Measurements from ENCODE around the gene GPR12.

Gene GPR12, protein sequence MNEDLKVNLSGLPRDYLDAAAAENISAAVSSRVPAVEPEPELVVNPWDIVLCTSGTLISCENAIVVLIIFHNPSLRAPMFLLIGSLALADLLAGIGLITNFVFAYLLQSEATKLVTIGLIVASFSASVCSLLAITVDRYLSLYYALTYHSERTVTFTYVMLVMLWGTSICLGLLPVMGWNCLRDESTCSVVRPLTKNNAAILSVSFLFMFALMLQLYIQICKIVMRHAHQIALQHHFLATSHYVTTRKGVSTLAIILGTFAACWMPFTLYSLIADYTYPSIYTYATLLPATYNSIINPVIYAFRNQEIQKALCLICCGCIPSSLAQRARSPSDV

DNA sequence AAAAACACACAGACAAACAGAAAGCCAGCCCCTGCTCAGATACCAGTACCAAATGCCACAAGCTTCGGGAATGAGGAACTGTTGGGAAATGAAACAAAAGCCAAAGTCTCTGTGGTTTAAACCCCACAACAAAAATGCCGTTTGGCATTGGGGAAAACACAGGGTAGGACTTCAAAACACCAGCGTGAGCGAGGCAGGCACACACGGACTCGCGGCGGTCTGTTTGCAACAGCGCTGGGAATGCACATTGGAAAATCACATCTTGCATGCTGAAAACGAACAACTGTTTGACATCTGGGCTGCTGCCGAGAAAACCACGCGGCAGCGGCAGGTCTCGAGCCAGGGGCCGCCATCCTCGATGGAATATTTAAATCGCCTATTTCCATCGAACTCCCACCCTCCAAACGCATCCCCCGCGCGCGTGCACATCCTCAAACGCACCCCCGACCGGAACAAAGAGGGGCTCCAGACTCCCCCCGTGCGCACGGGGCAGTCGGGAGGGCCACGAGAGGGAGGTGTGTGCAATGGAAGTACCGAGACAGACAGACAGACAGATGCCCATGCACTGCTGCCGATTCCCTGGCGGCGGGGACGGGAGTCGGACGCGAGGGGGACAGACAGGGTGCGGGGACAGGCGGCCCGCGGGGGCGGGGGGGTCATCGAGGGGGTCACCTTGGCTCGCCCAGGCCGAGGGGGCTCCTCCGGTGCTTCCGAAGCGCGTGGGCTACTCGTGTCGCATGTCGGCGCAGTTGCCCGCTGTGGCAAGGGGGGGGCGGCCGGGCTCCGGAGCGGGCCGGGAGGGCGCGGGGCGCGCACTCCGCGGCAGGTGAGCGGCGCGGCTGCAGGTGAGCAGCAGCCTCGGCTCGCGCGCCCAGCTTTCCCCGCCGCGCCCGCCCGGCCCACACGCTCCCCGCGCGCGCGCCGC is at the start of gene GPR12:
GPR12 (minus strand) TSS at position 880 of the 925 bp plus-strand sequence. CDS start 959 bp downstream, outside the sequence.
- H3K27me3 ChIP-seq = no peaks in the 10 kb centered on the region
- no peak for TF ChIP-seq Cebpa-rat (IDR thresholded peaks at IDR 0.05)

DNA sequence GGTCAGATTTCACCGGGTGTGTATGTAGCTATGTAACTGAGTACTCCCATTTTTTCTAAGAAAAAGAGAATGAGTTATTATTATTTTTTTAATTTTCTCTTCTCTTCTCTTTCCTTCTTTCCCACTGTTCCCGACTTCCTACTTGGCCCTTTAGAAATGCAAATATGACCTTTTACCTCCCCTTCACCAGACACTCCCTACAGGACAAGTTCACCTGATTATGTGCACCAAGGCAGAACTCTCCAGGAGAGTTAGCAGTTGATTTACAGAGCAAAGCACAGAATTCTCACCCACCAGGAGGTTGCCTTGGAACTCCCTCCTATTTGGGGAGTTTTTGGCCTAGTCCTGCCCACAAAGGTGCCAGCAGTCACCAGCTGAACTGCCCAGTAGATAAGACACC is 49.5 kb upstream of the GPR12 start:
- H3K27me3 ChIP-seq = no peaks in the 10 kb centered on the region
- no peak overlapping the region for H3K27ac ChIP-seq
- no peak for TF ChIP-seq Cebpa-rat (IDR thresholded peaks at IDR 0.05)

More for the DNA sequence above, at the start of gene GPR12:
- Histone ChIP-seq H3K9ac (no peak within 1 kb of the TSS), H3K4me1 (peaks cover 13% of the 10 kb centered on the region), H3K4me3 (no peak within 1 kb of the TSS), H4K20me1 (no peaks in the 10 kb centered on the region), H3K36me3 (no peaks in the 10 kb centered on the region), H3K27ac (no peak within 1 kb of the TSS), H3K4me2 (no peak within 1 kb of the TSS), H3K9me3 (0 out of 2 replicates have a peak, but pooled peaks cover 5% of the 10 kb centered on the region)

GRCh38 chr13:26806891-26807290 is 46.3 kb upstream of the GPR12 start:
- no peaks in the 10 kb centered on the region for H3K4me1 ChIP-seq
- no peak for TF ChIP-seq Cebpa-rat (IDR thresholded peaks at IDR 0.05)

More for the DNA sequence above, 49.5 kb upstream of the GPR12 start:
- Histone ChIP-seq H3K36me3 (no peaks in the 10 kb centered on the region), H3K4me2 (no peak overlapping the region), H3K4me3 (no peak overlapping the region), H3K9ac (no peak overlapping the region), H3K4me1 (no peaks in the 10 kb centered on the region), H4K20me1 (no peaks in the 10 kb centered on the region), H3K9me3 (no peaks in the 10 kb centered on the region)

GRCh38 chr13:26787961-26788360 is 27.4 kb upstream of the GPR12 start:
- H3K9me3 ChIP-seq = no peaks in the 10 kb centered on the region
- H3K4me1 ChIP-seq = peaks cover 24% of the 10 kb centered on the region
- TF ChIP-seq Cebpa-rat (IDR thresholded peaks at IDR 0.05) = no peak
- no peaks in the 10 kb centered on the region for H3K27me3 ChIP-seq
- H3K9ac ChIP-seq = no peak overlapping the region
- H3K4me3 ChIP-seq = no peak overlapping the region
- H3K36me3 ChIP-seq = no peaks in the 10 kb centered on the region
- no peaks in the 10 kb centered on the region for H4K20me1 ChIP-seq
- no peak overlapping the region for H3K27ac ChIP-seq
- no peak overlapping the region for H3K4me2 ChIP-seq

More at GRCh38 chr13:26806891-26807290, 46.3 kb upstream of the GPR12 start:
- Histone ChIP-seq H3K9ac (no peak overlapping the region), H4K20me1 (no peaks in the 10 kb centered on the region), H3K4me2 (no peak overlapping the region), H3K36me3 (no peaks in the 10 kb centered on the region), H3K27ac (no peak overlapping the region), H3K27me3 (no peaks in the 10 kb centered on the region), H3K4me3 (no peak overlapping the region), H3K9me3 (no peaks in the 10 kb centered on the region)

DNA sequence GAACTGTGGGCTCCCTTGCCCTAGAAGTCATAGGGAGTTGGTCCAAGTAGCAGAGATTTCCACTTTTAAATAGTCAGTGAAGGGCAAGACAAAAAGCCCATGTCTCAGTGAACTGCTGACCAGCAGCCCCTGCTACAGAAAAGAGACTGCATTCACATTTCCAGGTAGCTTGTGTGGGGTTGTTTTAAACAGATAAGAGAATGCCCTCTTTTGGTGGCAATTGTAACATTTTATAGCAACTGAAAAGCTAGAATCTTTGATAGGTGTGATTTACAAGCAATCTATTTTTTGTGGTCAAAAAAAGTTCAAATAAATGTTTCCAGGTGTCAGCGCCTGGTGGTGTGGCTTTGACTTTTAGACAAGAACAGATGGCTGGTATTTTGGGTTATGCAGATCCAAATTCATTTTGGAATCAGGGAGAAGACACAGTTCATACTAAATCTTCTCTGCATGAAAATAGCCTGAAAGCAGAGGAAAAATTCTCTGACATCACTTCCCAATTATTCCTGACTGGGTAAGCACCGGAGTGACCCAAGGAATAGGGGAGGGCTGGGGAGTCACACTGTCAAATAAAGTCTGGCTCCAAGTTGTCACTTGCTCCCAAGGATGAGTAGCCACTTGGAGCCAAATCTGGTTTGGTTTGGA is 26.2 kb upstream of the GPR12 start:
- no peaks in the 10 kb centered on the region for H4K20me1 ChIP-seq
- peaks cover 24% of the 10 kb centered on the region for H3K4me1 ChIP-seq
- no peaks in the 10 kb centered on the region for H3K9me3 ChIP-seq
- H3K36me3 ChIP-seq = no peaks in the 10 kb centered on the region
- no peaks in the 10 kb centered on the region for H3K27me3 ChIP-seq
- no peak overlapping the region for H3K27ac ChIP-seq
- TF ChIP-seq Cebpa-rat (IDR thresholded peaks at IDR 0.05) = no peak
- H3K4me2 ChIP-seq = peak overlapping the region; percentile 89
- no peak overlapping the region for H3K9ac ChIP-seq
- no peak overlapping the region for H3K4me3 ChIP-seq

DNA sequence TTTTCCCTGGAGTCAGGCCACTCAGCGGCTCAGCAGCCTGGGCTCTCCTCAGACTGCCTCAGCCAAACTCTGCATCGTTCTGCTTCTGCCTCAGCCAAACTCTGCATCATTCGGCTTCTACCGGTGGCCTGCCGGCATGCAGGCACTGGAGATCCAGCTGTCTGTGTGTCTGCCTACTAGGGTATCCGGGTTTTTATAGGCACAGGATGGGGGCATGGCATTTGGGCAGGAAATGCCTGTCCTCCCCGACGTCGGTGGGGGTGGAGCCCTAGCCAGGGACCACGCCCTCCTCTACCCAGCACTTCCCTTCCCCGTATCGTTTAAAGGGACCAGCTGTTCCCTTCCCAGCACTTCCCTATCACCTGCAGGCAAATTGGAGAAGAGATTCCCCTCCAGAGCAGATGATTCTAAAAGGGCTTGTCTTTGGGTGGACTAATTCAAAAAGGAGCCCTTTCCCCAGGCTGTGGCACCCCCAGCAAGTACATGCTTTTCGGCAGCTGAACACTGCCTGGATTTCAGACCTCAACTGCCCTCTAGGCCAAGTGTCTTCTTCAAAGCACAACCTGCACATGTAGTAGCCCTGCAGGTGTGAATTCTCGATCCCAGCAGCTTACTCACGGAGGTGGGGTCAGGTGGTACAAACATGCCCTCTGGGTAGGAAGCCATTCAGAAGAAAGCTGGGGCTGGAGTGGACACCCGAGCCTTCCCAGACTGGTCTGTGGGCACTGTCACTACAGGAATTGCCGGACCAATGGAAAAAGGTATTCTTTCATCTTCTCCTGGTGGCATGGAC is 25.4 kb upstream of the GPR12 start:
- no peaks in the 10 kb centered on the region for H3K9me3 ChIP-seq
- no peak for TF ChIP-seq Cebpa-rat (IDR thresholded peaks at IDR 0.05)
- peak overlapping the region; percentile 60 for H3K4me3 ChIP-seq
- no peaks in the 10 kb centered on the region for H3K27me3 ChIP-seq
- H3K9ac ChIP-seq = peak overlapping the region; percentile 63; the same call in 1 of the 2 replicates
- H3K4me1 ChIP-seq = peaks cover 24% of the 10 kb centered on the region
- no peaks in the 10 kb centered on the region for H3K36me3 ChIP-seq
- no peaks in the 10 kb centered on the region for H4K20me1 ChIP-seq
- peak overlapping the region; percentile 89 for H3K4me2 ChIP-seq
- peak overlapping the region; percentile 61 for H3K27ac ChIP-seq

GRCh38 chr13:26784704-26785639 is 24.4 kb upstream of the GPR12 start:
- no peaks in the 10 kb centered on the region for H3K9me3 ChIP-seq
- peak overlapping the region; percentile 61 for H3K27ac ChIP-seq
- H4K20me1 ChIP-seq = no peaks in the 10 kb centered on the region
- no peak for TF ChIP-seq Cebpa-rat (IDR thresholded peaks at IDR 0.05)
- peak overlapping the region; percentile 63; the same call in 1 of the 2 replicates for H3K9ac ChIP-seq
- no peaks in the 10 kb centered on the region for H3K27me3 ChIP-seq
- peaks cover 24% of the 10 kb centered on the region for H3K4me1 ChIP-seq
- H3K4me3 ChIP-seq = peak overlapping the region; percentile 60
- H3K4me2 ChIP-seq = peak overlapping the region; percentile 89
- H3K36me3 ChIP-seq = no peaks in the 10 kb centered on the region

DNA sequence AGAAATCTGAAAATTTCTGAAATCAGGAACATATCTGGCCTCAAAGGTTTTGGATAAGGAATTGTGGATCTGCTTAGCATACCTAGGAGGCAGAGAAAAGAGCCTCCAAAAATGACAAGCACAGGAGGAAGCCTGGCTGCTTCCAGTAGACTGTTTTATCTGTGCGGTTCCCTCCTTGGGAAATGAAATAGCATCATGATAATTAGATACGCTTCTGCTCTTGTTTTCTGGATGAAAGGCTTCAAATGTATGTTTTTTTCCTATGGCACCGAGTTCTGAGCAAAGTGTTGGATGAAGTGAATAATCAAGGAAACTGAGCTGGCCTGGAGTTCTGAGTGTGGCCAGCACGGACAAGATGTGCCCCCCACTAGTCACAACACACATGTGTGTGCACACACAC is 19.8 kb upstream of the GPR12 start:
- Histone ChIP-seq H3K4me2 (no peak overlapping the region), H3K27ac (no peak overlapping the region), H3K9me3 (no peaks in the 10 kb centered on the region), H3K4me3 (no peak overlapping the region), H3K27me3 (no peaks in the 10 kb centered on the region), H3K9ac (no peak overlapping the region), H4K20me1 (no peaks in the 10 kb centered on the region), H3K36me3 (no peaks in the 10 kb centered on the region), H3K4me1 (peaks cover 12% of the 10 kb centered on the region)
- no peak for TF ChIP-seq Cebpa-rat (IDR thresholded peaks at IDR 0.05)
